ENCODE measurements around the gene FLNB.

DNA sequence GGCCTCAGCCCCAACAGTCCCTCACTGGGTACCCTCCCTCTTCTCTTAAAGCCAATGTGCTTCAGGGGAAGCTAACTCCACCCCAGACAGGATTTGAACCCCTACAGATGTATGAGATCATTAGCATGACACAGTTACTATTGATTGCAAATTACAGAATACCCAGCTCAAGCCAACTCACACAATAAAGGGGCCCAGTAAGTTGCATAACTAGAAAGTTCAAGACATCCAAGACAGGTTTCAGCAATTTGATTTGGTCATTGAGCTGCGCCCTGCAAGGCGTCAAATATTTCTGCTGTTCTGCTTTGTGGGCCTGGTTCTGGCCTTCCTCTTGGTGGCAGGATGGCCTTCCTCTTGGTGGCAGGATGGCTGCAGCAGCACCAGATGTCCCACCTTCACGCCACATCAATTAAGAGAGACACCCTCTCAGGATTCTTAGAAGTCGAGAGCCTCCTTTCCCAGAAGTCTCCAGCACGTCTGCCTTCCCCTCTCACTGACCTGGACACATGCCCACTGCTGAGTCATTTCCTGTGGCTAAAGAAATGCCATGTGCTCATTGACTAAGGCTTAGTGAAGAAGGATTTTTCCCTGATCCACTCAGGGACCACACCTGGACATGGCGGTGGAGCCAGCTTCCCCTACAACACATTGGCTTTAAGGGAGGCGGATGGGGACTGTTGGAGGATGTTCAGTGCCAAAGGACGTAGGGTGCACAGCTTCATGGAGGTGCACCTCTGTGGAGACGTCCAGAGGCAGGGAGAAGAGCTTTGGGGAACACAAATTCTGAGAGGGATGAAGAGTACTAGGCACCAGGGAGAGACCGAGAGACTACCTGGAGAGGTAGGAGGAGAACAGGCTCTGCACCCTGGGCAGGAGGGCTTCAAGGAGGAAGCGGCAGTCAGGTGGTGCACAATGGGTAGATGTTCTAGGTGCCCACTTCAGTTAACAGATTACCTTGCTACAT, 153.5 kb downstream of the FLNB start:
- TF ChIP-seq, protein P1, sequence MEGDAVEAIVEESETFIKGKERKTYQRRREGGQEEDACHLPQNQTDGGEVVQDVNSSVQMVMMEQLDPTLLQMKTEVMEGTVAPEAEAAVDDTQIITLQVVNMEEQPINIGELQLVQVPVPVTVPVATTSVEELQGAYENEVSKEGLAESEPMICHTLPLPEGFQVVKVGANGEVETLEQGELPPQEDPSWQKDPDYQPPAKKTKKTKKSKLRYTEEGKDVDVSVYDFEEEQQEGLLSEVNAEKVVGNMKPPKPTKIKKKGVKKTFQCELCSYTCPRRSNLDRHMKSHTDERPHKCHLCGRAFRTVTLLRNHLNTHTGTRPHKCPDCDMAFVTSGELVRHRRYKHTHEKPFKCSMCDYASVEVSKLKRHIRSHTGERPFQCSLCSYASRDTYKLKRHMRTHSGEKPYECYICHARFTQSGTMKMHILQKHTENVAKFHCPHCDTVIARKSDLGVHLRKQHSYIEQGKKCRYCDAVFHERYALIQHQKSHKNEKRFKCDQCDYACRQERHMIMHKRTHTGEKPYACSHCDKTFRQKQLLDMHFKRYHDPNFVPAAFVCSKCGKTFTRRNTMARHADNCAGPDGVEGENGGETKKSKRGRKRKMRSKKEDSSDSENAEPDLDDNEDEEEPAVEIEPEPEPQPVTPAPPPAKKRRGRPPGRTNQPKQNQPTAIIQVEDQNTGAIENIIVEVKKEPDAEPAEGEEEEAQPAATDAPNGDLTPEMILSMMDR (IDR thresholded peaks at IDR 0.05; ENCODE audit: insufficient read depth, low read depth, low read length), result no peak
- no peak for TF ChIP-seq EZH2 (IDR thresholded peaks at IDR 0.05; ENCODE audit: insufficient read depth, low read length)
